GM15510 (cell line): ENCODE data around the gene CCDC81.

Experiments
- POLR2A ChIP-seq: IDR thresholded peaks from 3 replicates; pipeline ENCODE4 v1.6.1; 2011; ENCODE audit warnings: borderline replicate concordance; ENCODE audit not compliant: insufficient read length; ENCODE audit errors: extremely low read depth

The CCDC81 gene

DNA sequence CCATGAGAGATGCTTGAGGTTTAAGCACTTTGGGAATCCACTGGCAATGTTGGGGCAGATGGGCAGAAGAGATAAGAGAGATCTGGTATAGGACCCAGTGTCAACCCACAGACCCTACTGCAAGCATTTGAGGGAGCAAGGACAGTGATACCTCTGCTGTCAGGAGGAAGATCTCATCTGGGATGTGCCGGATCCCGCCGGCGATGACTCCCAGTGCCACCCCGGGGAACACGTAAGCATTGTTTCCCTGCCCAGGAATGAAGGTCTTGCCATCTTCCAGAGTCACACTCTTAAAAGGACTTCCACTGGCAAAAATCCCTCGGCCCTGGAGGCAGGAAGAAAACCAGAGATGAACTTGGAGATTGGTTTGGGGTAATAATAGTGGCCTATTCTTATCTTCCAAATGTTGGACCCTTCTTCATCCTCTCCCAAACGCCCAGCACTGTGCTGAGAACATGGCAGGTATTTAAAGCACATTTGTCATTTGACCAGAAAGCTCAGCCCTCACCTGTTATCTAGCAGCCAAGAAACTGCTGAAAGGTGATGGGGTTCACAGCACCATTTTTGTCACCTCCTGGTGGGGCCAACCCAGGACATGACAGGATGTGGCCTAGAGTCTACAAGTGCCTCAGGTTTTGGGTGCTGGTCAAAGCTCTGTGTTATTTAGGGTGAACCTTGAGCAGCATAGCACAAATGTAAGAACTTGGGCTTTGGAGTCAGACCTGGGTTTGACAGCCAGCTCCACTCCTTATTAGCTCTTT is 71.7 kb downstream of the CCDC81 start:
- TF ChIP-seq POLR2A = no peak

DNA sequence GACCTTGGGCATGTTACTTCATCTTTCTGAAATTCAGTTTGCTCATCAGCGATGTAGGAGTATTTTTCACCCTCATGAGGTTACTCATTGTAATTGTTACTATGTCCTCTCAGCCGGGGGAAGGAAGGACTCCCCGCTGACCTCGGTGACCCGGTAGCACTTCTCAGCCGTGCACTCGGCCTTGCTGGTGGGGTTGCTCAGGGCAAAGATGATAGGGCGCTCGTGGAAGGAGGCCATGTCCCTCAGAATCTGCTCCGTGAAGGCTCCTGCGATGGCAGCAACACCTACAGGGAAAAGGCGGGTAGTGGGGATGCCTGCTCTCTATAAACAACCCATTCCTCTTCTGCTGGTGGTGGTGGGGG is 72.2 kb downstream of the CCDC81 start:
- no peak for TF ChIP-seq POLR2A

DNA sequence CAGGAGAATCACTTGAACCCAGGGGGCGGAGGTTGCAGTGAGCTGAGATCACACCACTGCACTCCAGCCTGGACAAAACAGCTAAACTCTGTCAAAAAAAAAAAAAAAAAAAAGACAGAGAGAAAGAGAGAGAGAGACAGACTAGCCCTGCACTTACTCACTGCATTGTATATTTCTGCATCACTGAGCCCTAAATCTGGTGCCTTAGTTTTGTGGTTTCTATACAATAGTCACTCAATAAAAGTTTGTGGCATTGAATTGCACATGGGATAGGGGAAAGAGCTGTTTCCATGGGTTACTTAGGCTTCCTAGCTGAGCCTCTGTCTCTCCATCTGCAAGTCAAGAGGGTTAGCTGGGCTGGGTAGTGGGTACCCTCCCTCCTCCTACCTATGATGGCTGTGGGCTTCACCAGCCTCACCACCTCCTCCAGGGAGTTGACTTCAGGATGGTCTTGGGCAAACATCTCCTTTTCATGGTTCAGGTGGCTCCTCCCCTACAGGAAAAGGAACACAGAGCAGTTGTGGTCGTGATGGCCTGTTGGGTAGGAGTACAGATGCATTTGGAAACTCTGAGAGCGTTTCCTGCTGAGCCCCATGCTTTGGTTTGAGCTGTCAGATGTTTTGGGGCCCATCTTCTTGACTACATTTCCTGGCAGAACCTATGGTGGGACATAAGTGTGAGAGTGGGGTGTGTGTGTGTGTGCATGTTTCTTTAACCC is 73.2 kb downstream of the CCDC81 start:
- no peak for TF ChIP-seq POLR2A

GRCh38 chr11:86449993-86450629 is 75.4 kb downstream of the CCDC81 start:
- TF ChIP-seq POLR2A = no peak

DNA sequence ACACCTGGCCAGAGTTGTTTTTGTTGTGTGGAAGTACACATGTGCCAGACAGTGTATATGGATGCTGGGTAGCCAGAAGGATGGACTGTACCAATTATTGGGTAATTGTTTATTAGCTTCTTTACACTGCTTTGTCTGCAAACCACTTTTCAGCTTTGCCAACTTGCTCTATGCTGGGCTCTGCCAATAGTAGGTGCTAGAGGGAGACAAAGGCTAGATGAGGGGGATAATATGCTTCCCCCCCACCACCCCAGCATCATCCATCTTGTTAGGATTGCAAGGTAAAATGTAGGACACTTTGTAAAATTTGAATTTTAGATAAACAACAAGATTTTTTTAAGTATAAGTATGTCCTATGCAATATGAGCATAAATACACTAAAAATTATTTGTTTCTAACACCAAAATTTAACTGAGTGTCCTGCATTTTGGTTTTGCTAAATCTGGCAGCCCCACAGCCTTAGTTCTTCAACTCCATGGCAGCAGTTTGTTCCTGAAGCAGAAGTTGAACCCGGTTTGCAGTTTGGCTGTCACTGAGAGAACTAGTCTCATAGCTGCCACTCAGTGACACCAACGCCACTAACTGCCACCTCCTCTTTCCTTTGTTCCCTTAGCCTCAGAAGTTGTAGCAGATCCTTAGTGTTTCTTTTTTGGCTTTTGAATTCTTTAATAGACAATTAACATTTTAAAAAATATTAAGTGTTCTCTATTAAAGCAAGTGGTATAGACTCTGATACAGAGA is 78.8 kb downstream of the CCDC81 start:
- no peak for TF ChIP-seq POLR2A

DNA sequence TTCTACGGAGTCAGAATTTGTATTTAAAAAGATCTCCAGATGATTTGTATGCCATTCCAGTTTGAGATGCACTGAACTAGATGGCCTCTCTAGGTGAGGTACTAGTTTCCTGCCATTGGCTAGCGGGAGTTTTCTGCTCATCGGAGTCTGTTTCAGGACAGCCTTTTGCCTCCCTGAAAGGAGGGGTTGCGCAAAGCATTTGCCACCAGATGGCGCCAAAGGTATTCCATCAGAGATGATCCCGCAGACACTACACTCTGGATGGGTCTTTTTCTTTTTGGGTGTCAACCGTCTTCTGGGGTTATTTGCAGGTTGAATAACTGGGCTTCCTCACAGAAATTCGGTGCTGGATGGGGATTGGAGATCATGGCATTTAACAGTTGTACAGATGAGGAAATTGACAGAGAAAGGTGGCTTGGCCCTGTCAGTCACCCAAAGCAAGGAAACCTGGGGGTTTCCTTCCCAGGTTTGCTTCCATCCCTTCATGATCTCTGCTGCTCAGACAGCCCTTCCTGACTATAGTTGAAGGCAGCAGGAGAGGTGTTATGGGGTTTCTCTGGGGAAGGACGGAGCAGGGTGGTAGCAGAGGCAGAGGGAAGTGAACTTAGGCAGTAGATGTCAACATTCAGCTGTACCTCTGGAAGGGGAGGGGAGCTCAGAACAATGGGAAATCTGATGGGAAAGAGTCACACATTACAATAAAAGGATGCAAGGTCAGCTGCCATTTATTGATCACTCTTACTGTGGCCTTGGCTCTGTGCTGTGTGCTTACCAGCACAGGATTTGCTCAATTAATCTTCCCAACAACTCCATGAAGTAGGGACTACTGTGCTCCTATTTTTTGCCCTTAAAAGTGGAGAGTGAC is 81.6 kb downstream of the CCDC81 start:
- TF ChIP-seq POLR2A = no peak

GRCh38 chr11:86458294-86459001 is 83.8 kb downstream of the CCDC81 start:
- no peak for TF ChIP-seq POLR2A

- no peak for TF ChIP-seq POLR2A
Observed at GRCh38 chr11:86459002-86459385, 84.3 kb downstream of the CCDC81 start.

DNA sequence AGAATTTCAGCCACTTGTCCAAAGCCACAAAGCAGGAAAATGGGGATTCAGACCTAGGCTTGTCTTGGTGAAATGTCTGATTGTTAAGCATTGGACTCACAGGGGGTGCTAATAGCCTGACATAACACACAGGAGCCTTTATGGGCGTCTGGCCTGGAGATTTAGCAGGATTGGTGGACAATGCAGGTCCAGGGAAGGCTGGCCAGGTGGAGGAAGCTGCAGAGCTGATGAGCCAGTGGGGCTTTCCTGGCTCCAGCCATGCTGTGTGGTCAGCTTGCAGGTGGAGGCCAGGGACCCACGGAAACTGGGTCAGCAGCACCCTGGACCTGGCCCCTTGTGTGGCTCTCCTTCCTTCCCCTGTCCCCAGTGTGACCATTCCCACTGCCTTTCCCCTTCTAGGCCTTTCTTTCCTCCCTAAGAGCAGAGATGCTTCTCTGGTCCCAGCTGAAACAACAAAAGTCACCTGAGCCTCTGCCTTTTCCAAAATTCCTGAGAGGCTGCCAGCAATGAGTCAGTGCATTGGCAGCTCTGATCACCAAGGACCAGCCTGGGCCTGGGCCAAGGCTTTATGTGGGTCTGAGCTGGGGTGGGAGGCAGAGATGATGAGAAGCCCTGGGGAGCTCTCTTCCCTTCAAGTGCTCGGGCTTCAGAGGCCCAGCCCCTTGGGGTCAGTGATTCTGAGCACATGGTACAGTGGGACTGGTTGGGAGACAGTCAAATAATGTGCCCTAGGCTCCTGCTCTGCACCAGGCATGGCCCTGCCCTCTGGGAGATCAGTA is 85.2 kb downstream of the CCDC81 start:
- TF ChIP-seq POLR2A = no peak

- TF ChIP-seq POLR2A = no peak
Observed at GRCh38 chr11:86460461-86461385, 86.0 kb downstream of the CCDC81 start.

- TF ChIP-seq POLR2A = no peak
Observed at GRCh38 chr11:86461892-86462291, 87.2 kb downstream of the CCDC81 start.

DNA sequence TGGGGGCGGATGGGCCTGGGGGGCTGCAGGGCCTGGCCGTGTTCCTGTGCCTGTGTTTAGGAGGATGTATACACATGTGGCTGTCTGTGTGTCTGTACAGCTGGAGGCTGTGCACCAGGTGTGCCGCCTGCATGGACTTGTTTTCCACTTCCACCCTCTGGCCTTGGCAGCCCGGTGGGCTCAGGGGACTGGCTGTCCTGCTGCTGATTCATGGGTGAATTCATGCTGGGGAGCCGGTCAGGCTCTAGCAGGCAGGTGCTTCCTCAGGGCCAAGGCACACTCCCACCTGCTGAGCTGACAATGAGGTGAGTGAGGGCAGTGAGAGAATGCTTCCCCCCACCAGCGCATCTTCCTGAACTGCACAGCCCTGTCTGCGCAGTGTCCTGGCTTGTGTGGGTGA is 88.4 kb downstream of the CCDC81 start:
- no peak for TF ChIP-seq POLR2A
